GM23338 (cell line): ENCODE data around the gene PTOV1.

Experiments
- CTCF ChIP-seq, 2 experiments: fragments of 200-600 bp in 1 of 2; sonication (generic) in 1 of 2; conservative IDR thresholded peaks; 2 replicates each; pipeline versions ENCODE4 v1.5.1 to v1.6.1; 2016 to 2017; ENCODE audit warnings: antibody characterized with exemption in 2 of 2, low read depth in 2 of 2, mild to moderate bottlenecking in 2 of 2, moderate library complexity in 1 of 2
- POLR2AphosphoS5 ChIP-seq: IDR thresholded peaks from 2 replicates; pipeline ENCODE4 v1.6.1; 2016; ENCODE audit warnings: antibody characterized with exemption, low read depth

GRCh38 chr19:49809160-49809940, 41.6 kb upstream of the PTOV1 start:
- peak; percentile 10 to 50; a peak in 2 of 4 replicates for TF ChIP-seq CTCF (conservative IDR thresholded peaks at IDR 0.05; ENCODE audit: low read depth in 2 of 2)
- TF ChIP-seq POLR2AphosphoS5, result no peak
